ENCODE results near the gene GEMIN7.

The GEMIN7 gene

GRCh38 chr19:45135176-45135885, 56.3 kb downstream of the GEMIN7 start:
- no peak for DNase-seq
- TF ChIP-seq CTCF (IDR thresholded peaks at IDR 0.05) = no peak
- Mint-ChIP-seq H3K27ac (peak overlapping the region; percentile 70), H3K36me3 (ENCODE audit: low read depth) (no peaks in the 10 kb centered on the region), H3K9me3 (no peaks in the 10 kb centered on the region), H3K27me3 (ENCODE audit: low read depth, poor library complexity) (no peaks in the 10 kb centered on the region), H3K4me1 (peaks cover 56% of the 10 kb centered on the region), H3K4me3 (no peak overlapping the region)

- Mint-ChIP-seq H3K27ac (peak overlapping the region; percentile 94), H3K4me3 (no peak overlapping the region), H3K36me3 (ENCODE audit: low read depth) (peaks cover 5% of the 10 kb centered on the region), H3K27me3 (ENCODE audit: low read depth, poor library complexity) (no peaks in the 10 kb centered on the region), H3K4me1 (peaks cover 43% of the 10 kb centered on the region), H3K9me3 (no peaks in the 10 kb centered on the region)
- TF ChIP-seq CTCF (IDR thresholded peaks at IDR 0.05) = no peak
- DNase-seq = no peak
Measured at GRCh38 chr19:45136507-45137178, 57.6 kb downstream of the GEMIN7 start.

DNA sequence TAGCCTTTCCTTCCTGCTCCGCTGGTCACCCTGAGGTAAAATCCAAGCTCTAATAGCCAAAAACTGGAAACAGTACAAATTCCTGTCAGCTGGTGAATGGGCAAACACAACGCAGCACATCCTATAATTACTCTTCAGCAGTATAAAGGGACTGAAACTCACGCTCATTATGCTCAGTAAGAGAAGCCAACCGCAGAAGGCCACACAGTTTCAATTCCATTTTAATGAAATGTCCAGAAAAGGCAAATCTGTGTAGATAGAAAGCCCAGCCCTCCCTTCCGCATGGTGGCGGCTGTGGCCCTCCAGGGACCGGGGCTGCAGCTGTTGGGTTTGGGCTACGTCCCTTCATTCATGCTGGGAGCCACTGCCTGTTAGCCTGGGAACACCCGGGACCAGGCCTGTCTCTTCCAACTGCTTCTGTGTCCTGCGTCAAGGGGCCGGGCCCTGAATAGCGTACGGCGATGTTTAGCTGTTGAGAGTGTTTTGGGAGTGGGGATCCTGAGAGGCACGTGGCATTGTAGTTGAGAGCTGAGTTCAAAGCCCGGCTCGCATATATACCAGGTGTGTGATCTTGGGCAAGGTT, 58.2 kb downstream of the GEMIN7 start:
- peak overlapping the region; percentile 94 for H3K27ac Mint-ChIP-seq
- H3K4me3 Mint-ChIP-seq = no peak overlapping the region
- H3K36me3 Mint-ChIP-seq (ENCODE audit: low read depth) = peaks cover 5% of the 10 kb centered on the region
- no peaks in the 10 kb centered on the region for H3K9me3 Mint-ChIP-seq
- peaks cover 39% of the 10 kb centered on the region for H3K4me1 Mint-ChIP-seq
- TF ChIP-seq CTCF (IDR thresholded peaks at IDR 0.05) = no peak
- DNase-seq = no peak
- H3K27me3 Mint-ChIP-seq (ENCODE audit: low read depth, poor library complexity) = no peaks in the 10 kb centered on the region

- Mint-ChIP-seq H3K4me3 (no peak overlapping the region), H3K9me3 (no peaks in the 10 kb centered on the region), H3K36me3 (ENCODE audit: low read depth) (peaks cover 15% of the 10 kb centered on the region), H3K27ac (peak overlapping the region; percentile 69), H3K4me1 (peaks cover 46% of the 10 kb centered on the region), H3K27me3 (ENCODE audit: low read depth, poor library complexity) (no peaks in the 10 kb centered on the region)
- DNase-seq = no peak
- TF ChIP-seq CTCF (IDR thresholded peaks at IDR 0.05) = no peak
Measured at GRCh38 chr19:45138303-45138751, 59.3 kb downstream of the GEMIN7 start.

- TF ChIP-seq CTCF (IDR thresholded peaks at IDR 0.05) = no peak
- peak overlapping the region; percentile 57 for H3K27ac Mint-ChIP-seq
- H3K4me3 Mint-ChIP-seq = no peak overlapping the region
- H3K36me3 Mint-ChIP-seq (ENCODE audit: low read depth) = peaks cover 19% of the 10 kb centered on the region
- H3K4me1 Mint-ChIP-seq = peaks cover 37% of the 10 kb centered on the region
- H3K9me3 Mint-ChIP-seq = no peaks in the 10 kb centered on the region
- no peaks in the 10 kb centered on the region for H3K27me3 Mint-ChIP-seq (ENCODE audit: low read depth, poor library complexity)
- no peak for DNase-seq
Measured at GRCh38 chr19:45139286-45140143, 60.5 kb downstream of the GEMIN7 start.

Data from nephron progenitor cell (in vitro differentiated cells).